Measurements from ENCODE around the gene GPR32.

The GPR32 gene

DNA sequence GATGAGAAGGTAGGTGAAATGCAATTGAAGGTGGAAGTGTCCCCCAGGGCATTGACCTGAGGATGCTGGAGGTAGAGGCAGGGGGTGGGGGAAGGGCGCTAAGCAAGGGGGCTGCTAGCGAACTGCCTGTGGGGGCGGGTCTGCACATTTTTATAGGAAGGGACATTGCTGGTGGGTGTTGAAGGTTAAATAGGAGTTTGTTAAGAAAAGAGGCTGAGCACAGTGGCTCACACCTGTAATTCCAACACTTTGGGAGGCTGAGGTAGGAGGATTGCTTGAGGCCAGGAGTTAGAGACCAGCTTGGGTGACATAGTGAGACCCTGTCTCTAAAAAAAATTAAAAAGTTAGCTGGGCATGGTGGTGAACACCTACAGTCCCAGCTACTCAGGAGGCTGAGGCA, 14.4 kb downstream of the GPR32 start:
- no peak for DNase-seq

- no peak for DNase-seq
Observed at GRCh38 chr19:50785329-50785728, 15.1 kb downstream of the GPR32 start.

- DNase-seq: no peak
Observed at GRCh38 chr19:50790396-50790795, 20.1 kb downstream of the GPR32 start, which contains the start of gene ACP4. Gene ACP4, plus strand, starts transcription at chr19:50790415. Its CDS starts 0 bp downstream, at chr19:50790415.

DNA sequence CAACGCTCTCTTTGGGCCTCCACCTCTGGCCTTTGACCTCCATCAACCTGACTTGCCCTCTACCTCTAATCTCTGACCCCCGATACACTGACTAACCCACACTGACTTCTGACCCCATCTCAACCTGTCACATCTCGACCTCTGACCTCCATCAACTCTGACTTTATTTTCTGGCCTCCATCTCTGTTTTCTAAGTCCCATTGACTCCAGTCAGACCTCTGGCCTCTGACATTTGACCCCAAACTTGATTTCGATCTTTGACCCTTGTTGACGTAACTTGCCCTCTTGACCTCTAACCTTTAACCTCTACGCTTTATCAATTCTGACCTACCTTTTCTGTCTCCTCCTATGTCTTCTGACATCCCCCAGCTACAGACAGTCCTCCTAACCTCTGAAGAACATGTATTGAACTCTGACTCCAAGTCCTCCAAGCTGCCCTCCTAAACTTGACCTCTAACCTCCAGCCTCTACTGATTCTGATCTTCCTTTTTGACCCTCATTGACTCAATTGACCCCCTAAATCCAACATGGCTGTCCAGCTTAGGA, 20.7 kb downstream of the GPR32 start:
- no peak for DNase-seq

- DNase-seq: no peak
Observed at GRCh38 chr19:50791594-50792271, 21.5 kb downstream of the GPR32 start.

DNA sequence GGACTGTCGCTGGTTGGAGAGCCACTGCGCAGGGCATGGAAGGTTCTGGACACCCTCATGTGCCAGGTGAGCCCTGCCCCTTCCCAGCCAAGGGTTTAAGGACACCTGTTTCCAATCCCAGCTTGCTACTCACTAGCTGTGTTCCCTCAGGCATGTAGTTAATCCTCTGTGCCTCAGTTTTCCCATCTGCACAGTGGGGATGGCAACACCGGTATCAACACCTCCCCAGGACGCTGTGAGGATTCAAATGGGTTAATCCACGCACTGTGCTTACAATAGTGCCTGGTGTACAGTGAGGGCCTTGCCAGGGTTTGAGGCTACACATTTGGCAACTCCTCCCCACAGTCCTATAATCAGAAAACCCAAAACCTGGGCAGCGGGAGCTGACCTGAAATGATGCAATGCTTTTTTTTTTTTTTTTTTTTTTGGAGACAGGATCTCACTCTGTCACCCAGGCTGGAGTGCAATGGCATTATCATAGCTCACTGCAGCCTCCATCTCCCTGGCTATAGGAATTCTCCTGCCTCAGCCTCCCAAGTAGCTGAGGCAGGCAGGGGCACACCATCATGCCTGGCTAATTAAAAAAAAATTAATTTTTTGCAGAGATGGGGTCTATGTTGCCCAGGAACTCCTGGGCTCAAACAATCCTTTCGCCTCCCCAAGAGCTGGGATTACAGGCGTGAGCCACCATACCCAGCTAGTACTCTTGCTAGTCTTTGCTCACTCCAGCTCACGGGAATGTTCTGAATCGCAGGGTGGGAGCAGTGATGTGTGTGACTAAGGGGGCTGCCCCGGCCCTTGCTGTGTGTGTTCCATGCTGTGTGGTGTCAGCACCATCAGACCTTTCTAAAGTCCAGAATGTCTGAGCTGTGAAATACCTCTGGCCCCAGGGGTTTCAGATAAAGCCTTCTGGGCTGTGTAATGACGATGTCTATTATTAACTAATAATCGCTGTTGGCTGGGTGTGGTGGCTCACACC, 22.3 kb downstream of the GPR32 start:
- no peak for DNase-seq

DNA sequence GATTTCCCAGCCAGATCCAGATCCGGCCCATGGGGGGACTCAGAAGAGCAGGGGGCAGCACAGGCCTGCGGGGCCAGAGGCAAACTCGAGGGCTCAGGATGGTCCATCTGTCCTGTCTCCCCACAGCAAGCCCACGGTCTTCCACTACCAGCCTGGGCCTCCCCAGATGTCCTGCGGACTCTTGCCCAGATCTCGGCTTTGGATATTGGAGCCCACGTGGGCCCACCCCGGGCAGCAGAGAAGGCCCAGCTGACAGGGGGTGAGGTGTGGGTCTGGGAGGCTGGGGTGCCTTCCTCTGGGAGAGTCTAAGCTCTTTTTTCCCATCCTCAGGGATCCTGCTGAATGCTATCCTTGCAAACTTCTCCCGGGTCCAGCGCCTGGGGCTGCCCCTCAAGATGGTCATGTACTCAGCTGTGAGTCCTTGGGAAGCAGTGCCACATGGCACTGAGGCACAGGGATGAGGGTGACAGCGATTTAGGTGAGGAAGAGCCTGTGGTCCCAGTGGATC, 23.3 kb downstream of the GPR32 start:
- no peak for DNase-seq

- no peak for DNase-seq
Observed at GRCh38 chr19:50794074-50794875, 24.0 kb downstream of the GPR32 start.

DNA sequence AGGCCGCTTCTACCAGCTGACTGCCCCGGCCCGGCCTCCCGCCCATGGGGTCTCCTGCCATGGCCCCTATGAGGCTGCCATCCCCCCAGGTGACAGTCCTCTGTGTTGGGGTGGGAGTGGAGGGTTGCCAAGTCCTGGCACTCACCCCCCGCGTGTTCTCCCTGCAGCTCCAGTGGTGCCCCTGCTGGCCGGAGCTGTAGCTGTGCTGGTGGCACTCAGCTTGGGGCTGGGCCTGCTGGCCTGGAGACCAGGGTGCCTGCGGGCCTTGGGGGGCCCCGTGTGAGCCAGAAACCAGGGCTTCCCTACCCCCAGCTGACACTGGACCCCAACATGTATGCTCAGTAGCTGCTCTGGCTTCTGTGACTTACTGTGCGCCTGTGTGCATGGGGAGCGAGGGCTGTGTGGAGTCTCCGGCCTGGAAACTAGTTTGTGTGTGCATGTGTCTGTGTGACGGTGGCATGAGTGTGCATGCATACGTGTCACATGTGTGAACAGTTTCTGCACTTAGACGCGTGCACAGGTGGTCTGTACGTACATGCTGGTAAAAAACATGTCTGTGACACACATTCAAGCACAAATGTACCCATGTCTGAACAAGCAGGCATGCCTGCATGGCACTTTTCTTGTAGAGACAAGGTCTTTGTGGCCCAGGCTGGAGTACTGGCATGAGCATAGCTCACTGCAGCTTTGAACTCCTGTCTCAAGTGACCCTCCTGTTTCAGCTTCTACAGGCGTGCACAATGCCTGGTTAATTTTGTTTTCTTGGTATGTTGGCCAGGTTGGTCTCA, 24.8 kb downstream of the GPR32 start:
- no peak for DNase-seq

- DNase-seq: no peak
Observed at GRCh38 chr19:50795664-50796073, 25.4 kb downstream of the GPR32 start.

DNA sequence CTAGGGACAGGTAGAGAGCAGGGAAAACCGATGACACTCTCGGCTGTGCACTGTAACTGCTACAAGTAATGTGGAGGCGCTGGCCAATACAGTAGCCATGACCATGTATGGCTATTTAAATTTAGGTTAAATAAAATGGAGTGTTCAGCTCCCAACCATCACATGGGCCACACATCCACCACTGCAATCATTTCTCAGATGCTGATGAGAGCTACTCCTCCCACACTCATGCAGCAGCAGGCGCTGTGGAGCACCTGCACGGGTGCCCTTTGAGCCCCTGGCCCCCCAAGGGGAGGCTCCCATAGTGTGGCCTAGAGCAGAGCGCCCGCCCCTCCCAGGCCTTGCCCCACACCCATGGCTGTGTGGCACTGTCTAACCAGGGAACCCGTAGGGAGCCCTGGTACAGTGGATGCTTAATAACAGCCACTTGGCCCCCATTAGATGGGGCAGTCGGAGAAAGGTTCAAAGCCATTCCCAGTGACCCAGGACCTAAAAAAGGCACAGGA, 25.9 kb downstream of the GPR32 start:
- no peak for DNase-seq

DNA sequence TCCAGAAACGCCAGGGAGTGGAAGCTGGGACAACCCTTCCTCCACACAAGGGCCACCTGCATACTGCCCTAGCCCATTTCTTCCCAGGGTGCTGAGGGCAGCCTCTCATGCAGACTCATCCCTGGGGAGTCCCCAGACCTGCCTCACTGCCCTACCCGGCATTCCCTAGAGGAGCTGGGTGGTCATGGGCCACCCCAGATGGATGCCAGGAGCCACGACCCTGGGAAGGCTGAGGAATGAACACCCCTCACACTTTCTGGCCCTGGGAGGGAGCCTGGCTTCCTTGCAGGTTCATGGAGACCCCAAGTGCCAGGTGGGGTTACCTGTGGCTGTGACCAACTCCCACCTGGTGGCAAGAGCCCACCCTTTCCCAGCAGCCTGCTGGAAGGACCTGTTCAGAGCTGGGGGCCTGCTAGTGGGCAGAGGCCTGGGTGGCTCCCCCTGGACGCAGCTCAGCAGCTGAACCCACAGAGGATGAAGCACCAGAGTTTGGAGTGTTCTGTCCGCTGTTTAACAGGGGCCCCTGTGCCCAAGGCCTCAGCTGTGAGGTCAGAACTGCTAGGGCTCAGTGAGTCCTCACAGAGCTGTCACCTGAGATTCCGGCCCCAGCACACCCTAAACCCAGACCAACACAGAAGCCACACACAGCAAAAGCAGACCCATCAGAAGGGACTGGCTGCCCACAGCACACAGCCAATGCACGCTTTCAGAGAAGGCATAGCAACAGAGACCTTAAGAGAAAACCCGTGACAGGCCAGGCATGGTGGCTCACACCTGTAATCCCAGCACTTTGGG, 26.6 kb downstream of the GPR32 start:
- DNase-seq: no peak

- DNase-seq: no peak
Observed at GRCh38 chr19:50797429-50797780, 27.1 kb downstream of the GPR32 start.

- DNase-seq: no peak
Observed at GRCh38 chr19:50797781-50798658, 27.8 kb downstream of the GPR32 start.

- no peak for DNase-seq
Observed at GRCh38 chr19:50798659-50799546, 28.6 kb downstream of the GPR32 start.

DNA sequence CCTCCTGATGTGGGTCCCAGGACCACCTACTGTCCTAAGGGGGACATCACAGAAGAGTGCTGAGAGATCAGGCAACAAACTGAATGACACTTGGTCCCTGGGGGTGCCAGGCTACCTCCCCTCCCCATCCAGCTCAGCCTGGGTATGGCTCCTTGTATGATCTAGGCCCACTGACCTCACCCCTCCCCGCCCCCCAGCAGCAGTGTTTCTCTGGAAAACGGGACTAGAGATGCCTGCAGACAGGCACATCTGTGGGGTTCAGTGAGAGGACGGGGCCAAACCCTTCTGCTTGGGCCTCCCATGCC, 29.2 kb downstream of the GPR32 start:
- no peak for DNase-seq

GRCh38 chr19:50801107-50801506, 30.8 kb downstream of the GPR32 start:
- DNase-seq: no peak

- DNase-seq: peak in 1 of 2 donors; percentile 4
Observed at GRCh38 chr19:50803633-50804419, 33.6 kb downstream of the GPR32 start.
